Uterus (tissue), 4 donors: ENCODE results near the gene HPSE2. TPM values are rescaled to one million over a fixed set of nuclear protein-coding genes. Genes with fewer than 3 reads are reported as not detected.

Experiments used
- DNase-seq, 2 donors: peaks; one replicate each; pipeline ENCODE4 v3.0.0-alpha.2; 2019 to 2020
- H3K27ac ChIP-seq, 2 donors: fragments of 200-600 bp; sonication (generic); 1 replicate in 1 of 2; 2 replicates in 1 of 2; pipeline ENCODE4 v1.5.1; 2016 to 2018
- H3K27me3 ChIP-seq, 2 donors: fragments of 200-600 bp; sonication (generic); one replicate each; pipeline ENCODE4 v1.5.1; 2018 to 2019; ENCODE audit warnings: control low read depth in 1 of 2
- H3K36me3 ChIP-seq, 2 donors: fragments of 200-600 bp; sonication (generic); one replicate each; pipeline ENCODE4 v1.5.1; 2019; ENCODE audit warnings: control low read depth in 1 of 2
- H3K4me1 ChIP-seq, 2 donors: fragments of 200-600 bp; sonication (generic); one replicate each; pipeline ENCODE4 v1.5.1; 2018 to 2019; ENCODE audit warnings: control low read depth in 1 of 2
- H3K4me3 ChIP-seq, 2 donors: fragments of 200-600 bp; sonication (generic); 1 replicate in 1 of 2; 2 replicates in 1 of 2; pipeline ENCODE4 v1.5.1; 2018 to 2019; ENCODE audit warnings: mild to moderate bottlenecking in 1 of 2
- H3K9me3 ChIP-seq, 2 donors: fragments of 200-600 bp; sonication (generic); one replicate each; pipeline ENCODE4 v1.5.1; 2019; ENCODE audit warnings: control low read depth in 1 of 2
- POLR2A ChIP-seq, 2 donors: fragments of 450-650 bp; IDR thresholded peaks; one replicate each; pipeline ENCODE4 v1.6.1; 2016; ENCODE audit warnings: antibody characterized with exemption in 2 of 2, mild to moderate bottlenecking in 1 of 2, moderate library complexity in 1 of 2
- intact Hi-C: fragments of 100-400 bp; cut with DNase I; formaldehyde crosslinking; loops from one replicate; pipeline ENCODE4 v1.15.1; 2023; ENCODE audit warnings: low total_unique reads
- total RNA-seq, 4 donors: library from RNA; depleted of rRNA in 3 of 4; stranded (reverse); fragments of >200 nt in 3 of 4; gene quantifications; one replicate each; pipeline versions ENCODE4 v1.1.0 to v1.2.4, GENCODE V29; 2014 to 2023
- TF ChIP-seq, protein P1 (sequence below), 4 experiments: fragments of 200-600 bp in 2 of 4; fragments of 450-650 bp in 2 of 4; sonication (generic) in 2 of 4; IDR thresholded peaks; one replicate each; pipeline ENCODE4 v1.5.1; 2016 to 2019; ENCODE audit warnings: antibody characterized with exemption in 4 of 4, mild to moderate bottlenecking in 2 of 4, moderate library complexity in 1 of 4
- donor health status: DM: yes; HTN: yes; CAD: no.

HPSE2 gene
- total RNA-seq, 4 donors from 2014 or later, result 7.0 to 13.6 (median 7.7) TPM; not detected in 1

DNA sequence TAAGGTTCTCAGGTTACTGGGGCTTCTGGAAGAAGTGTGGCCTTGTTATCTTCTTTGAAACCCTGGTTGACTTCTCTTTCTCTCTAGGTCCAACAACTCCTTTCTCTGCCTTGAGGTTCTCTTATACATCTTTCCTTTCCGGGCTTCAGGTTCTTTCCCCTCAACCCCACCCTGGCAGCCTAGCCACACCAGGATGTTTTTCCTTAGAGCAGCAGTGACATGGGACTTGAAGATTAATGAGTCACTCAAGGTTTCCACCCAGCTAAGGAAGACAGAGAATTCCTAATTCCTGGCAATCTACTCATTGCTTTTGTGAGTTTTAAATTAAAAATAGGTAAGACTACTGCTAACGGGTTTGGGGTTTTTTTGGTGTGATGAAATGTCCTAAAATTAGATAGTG lies 667.1 kb downstream of the HPSE2 start:
- no peaks in the 10 kb centered on the region for H3K36me3 ChIP-seq
- H3K4me3 ChIP-seq, result no peak overlapping the region
- H3K9me3 ChIP-seq, result no peaks in the 10 kb centered on the region
- intact Hi-C loops, result no loop called here
- no peak overlapping the region for H3K27ac ChIP-seq
- DNase-seq, result no peak
- no peaks in the 10 kb centered on the region for H3K4me1 ChIP-seq
- TF ChIP-seq POLR2A (IDR thresholded peaks at IDR 0.05), result no peak
- TF ChIP-seq, protein P1, sequence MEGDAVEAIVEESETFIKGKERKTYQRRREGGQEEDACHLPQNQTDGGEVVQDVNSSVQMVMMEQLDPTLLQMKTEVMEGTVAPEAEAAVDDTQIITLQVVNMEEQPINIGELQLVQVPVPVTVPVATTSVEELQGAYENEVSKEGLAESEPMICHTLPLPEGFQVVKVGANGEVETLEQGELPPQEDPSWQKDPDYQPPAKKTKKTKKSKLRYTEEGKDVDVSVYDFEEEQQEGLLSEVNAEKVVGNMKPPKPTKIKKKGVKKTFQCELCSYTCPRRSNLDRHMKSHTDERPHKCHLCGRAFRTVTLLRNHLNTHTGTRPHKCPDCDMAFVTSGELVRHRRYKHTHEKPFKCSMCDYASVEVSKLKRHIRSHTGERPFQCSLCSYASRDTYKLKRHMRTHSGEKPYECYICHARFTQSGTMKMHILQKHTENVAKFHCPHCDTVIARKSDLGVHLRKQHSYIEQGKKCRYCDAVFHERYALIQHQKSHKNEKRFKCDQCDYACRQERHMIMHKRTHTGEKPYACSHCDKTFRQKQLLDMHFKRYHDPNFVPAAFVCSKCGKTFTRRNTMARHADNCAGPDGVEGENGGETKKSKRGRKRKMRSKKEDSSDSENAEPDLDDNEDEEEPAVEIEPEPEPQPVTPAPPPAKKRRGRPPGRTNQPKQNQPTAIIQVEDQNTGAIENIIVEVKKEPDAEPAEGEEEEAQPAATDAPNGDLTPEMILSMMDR (IDR thresholded peaks at IDR 0.05), result no peak
- no peaks in the 10 kb centered on the region for H3K27me3 ChIP-seq

DNA sequence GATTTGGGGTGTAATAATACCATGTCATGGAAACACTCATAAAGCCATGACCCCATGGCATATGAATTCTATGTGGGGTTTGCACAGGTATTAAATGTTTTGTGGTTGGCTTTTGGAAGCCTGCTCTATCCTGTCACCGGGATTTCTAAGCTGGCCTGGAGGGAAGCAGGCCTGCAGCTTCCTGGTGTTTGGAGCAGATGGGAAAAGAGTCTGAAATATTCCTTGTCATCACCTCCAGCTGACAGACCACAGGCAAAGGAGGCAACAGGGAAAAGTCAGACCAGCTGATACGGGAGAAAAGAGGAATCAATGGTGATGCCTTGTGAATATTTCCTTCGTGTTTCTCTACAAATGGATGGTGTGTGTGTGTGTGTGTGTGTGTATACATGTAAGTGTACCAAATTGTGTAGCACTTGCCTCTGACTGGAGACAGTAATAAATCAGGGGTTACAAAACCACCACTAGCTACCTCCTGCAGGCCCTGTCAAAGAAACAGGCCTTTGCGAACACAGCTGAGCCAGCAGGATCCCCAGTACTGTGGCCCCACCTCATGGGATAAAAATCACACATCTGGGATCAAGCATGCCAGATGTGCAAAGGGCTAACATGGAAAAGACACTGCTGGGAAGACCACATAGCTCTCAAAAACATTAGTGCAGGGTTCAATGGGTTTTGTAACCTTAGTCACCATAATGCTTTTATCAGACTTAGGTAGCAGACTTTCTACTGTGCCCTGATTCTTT lies 668.1 kb downstream of the HPSE2 start:
- TF ChIP-seq POLR2A (IDR thresholded peaks at IDR 0.05), result no peak
- TF ChIP-seq, protein P1 (IDR thresholded peaks at IDR 0.05), result no peak
- Histone ChIP-seq H3K4me3 (no peak overlapping the region), H3K4me1 (no peaks in the 10 kb centered on the region), H3K27ac (no peak overlapping the region), H3K36me3 (no peaks in the 10 kb centered on the region), H3K27me3 (no peaks in the 10 kb centered on the region), H3K9me3 (no peaks in the 10 kb centered on the region)
- intact Hi-C loops, result no loop called here
- no peak for DNase-seq

DNA sequence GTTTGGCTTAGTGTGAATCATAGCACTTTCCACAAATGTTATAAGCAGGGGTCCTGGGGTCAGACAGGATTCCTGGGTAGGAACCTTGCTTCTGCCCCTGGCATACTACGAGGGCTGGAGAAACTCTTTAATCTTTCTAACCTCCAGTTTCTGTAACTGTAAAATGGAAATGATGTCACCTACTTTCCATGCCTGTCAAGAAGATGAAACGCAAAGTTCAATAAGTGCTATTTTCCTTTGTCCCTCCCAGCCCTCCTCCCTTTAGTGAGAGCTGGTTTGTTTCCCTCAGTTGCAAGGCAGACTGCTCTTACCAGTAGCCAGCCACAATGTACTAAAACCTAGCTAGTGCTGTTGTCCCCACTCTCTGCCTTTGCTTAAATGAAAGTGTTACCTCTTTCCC lies 671.8 kb downstream of the HPSE2 start:
- TF ChIP-seq, protein P1 (IDR thresholded peaks at IDR 0.05), result no peak
- TF ChIP-seq POLR2A (IDR thresholded peaks at IDR 0.05), result no peak

DNA sequence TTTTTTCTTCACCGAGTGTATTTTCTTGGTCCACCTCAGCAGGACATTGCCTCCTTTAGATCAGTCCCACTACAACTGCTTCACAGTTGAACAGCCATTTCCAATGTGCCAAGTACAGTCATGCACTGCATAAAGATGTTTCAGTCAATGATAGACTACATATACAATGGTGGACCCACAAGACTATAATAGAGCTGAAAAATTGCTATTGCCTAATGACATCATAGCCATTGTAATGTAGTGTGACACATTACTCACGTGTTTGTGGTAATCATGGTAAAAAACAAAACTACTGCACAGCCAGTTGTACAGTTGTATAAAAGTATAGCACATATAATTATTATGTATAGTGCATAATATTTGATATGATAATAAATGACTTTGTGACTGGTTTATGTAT lies 675.1 kb downstream of the HPSE2 start:
- TF ChIP-seq POLR2A (IDR thresholded peaks at IDR 0.05), result no peak
- TF ChIP-seq, protein P1 (IDR thresholded peaks at IDR 0.05), result no peak
- H3K4me1 ChIP-seq, result no peaks in the 10 kb centered on the region
- H3K27ac ChIP-seq, result no peak overlapping the region
- no peak overlapping the region for H3K4me3 ChIP-seq
- H3K27me3 ChIP-seq, result no peaks in the 10 kb centered on the region
- intact Hi-C loops, result no loop called here
- H3K9me3 ChIP-seq, result no peaks in the 10 kb centered on the region
- no peaks in the 10 kb centered on the region for H3K36me3 ChIP-seq
- DNase-seq, result no peak

More for the DNA sequence above, 671.8 kb downstream of the HPSE2 start:
- Histone ChIP-seq H3K27ac (no peak overlapping the region), H3K36me3 (no peaks in the 10 kb centered on the region), H3K27me3 (no peaks in the 10 kb centered on the region), H3K4me1 (no peaks in the 10 kb centered on the region), H3K4me3 (no peak overlapping the region), H3K9me3 (no peaks in the 10 kb centered on the region)
- no peak for DNase-seq
- intact Hi-C loops, result no loop called here

DNA sequence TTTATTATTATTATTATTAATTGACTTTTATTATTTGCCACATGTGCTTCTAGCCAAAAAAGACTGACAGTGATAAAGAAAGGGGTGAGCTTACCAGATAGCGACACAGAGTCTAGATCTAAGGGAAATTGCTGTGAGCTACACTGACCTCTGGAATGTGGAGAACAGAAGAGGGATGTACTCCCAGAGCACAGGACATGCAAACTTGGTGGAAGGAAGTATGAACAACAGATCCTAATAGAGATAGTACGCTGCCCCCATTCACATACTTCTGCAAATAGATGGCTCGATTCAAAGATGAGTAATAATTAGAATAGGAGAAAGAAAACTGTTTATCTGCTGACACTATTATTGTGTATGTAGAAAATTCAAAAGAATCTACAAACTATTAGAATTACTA lies 679.6 kb downstream of the HPSE2 start:
- no peak overlapping the region for H3K27ac ChIP-seq
- no peaks in the 10 kb centered on the region for H3K9me3 ChIP-seq
- intact Hi-C loops, result no loop called here
- no peak overlapping the region for H3K4me3 ChIP-seq
- H3K4me1 ChIP-seq, result no peaks in the 10 kb centered on the region
- no peaks in the 10 kb centered on the region for H3K27me3 ChIP-seq
- no peak for DNase-seq
- no peaks in the 10 kb centered on the region for H3K36me3 ChIP-seq
- no peak for TF ChIP-seq POLR2A (IDR thresholded peaks at IDR 0.05)
- TF ChIP-seq, protein P1 (IDR thresholded peaks at IDR 0.05), result no peak
